Measurements from ENCODE around the gene ATP8B3.

- TF ChIP-seq CTCF (IDR thresholded peaks at IDR 0.05) (no peak), POLR2A (IDR thresholded peaks at IDR 0.05) (no peak)
These were observed 50.4 kb downstream of the ATP8B3 start for GRCh38 chr19:1761528-1762242.
